IPS-20b (cell line): ENCODE results near the gene CAMK2N2.
"Not testable (repeated sequence)": the region's sequence is repeated elsewhere in the genome, so short reads cannot be mapped to it uniquely, and the experiment has no call there.

Experiments
- H3K27ac ChIP-seq: one replicate; pipeline ENCODE4 v1.5.1; 2013; ENCODE audit warnings: low read length
- H3K27me3 ChIP-seq: 2 replicates; pipeline ENCODE4 v1.6.1; 2013; ENCODE audit warnings: mild to moderate bottlenecking, low read length, inconsistent platforms; ENCODE audit not compliant: insufficient read depth
- H3K36me3 ChIP-seq: 2 replicates; pipeline ENCODE4 v1.6.1; 2013; ENCODE audit warnings: low read depth, mild to moderate bottlenecking, inconsistent platforms, low read length, moderate library complexity; ENCODE audit not compliant: insufficient read depth
- H3K4me1 ChIP-seq: 2 replicates; pipeline ENCODE4 v1.6.1; 2013; ENCODE audit warnings: mild to moderate bottlenecking, control low read depth, inconsistent platforms, low read length, moderate library complexity; ENCODE audit not compliant: insufficient read depth
- H3K4me3 ChIP-seq: 2 replicates; pipeline ENCODE4 v1.5.1; 2013; ENCODE audit warnings: mild to moderate bottlenecking, low read length, inconsistent platforms
- H3K9ac ChIP-seq: 2 replicates; pipeline ENCODE4 v1.6.1; 2013; ENCODE audit warnings: low read depth, mild to moderate bottlenecking, inconsistent platforms, low read length, moderate library complexity
- H3K9me3 ChIP-seq: 2 replicates; pipeline ENCODE4 v1.6.1; 2013; ENCODE audit warnings: mild to moderate bottlenecking, low read depth, low read length, inconsistent platforms; ENCODE audit not compliant: insufficient read depth

CAMK2N2 gene

DNA sequence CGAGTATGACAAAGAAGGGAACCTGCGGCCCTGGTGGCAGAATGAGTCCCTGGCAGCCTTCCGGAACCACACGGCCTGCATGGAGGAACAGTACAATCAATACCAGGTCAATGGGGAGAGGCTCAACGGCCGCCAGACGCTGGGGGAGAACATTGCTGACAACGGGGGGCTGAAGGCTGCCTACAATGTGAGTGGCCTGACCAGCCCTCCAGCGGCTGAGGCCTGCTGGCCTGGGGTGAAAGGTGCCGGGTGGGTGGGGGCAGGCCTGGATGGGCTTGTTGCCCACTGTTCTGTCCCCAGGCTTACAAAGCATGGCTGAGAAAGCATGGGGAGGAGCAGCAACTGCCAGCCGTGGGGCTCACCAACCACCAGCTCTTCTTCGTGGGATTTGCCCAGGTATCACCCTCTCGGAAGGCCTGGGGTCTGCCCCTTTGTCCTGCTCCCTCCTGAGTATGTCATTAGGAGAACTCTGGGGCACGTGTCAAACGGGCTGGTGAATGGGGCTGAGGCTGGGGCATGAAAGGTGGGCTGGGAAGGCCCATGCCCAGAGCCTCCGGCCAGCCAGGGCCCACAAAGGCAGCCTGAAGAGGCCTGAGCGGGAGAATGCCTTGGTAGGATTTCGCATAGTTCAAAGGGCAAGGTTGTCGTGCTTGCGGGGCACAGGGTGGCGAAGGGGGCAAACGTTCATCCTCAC lies 29.8 kb upstream of the CAMK2N2 start:
- Histone ChIP-seq H3K9me3 (no peaks in the 10 kb centered on the region), H3K27ac (no peak overlapping the region), H3K36me3 (no peaks in the 10 kb centered on the region), H3K9ac (no peak overlapping the region), H3K4me1 (no peaks in the 10 kb centered on the region), H3K4me3 (no peak overlapping the region), H3K27me3 (no peaks in the 10 kb centered on the region)

DNA sequence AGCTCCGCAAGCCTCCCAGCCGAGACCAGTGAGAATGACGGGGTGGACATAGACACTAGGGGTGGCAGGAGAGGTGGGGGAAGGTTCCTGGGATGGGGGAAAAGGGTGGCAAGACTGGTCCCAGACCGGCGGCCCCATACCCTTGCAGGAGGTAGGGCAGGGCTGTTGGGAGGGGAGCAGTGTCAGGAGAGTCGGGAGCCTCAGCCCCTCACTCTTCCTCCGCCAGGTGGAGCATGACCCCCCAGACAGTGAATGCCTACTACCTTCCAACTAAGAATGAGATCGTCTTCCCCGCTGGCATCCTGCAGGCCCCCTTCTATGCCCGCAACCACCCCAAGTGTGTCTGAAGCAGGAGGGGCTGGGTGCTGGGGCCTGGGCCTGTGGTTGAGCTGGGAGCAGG lies 29.0 kb upstream of the CAMK2N2 start:
- Histone ChIP-seq H3K9ac (no peak overlapping the region), H3K36me3 (no peaks in the 10 kb centered on the region), H3K4me1 (no peaks in the 10 kb centered on the region), H3K27me3 (no peaks in the 10 kb centered on the region), H3K9me3 (no peaks in the 10 kb centered on the region), H3K27ac (no peak overlapping the region), H3K4me3 (no peak overlapping the region)

- no peaks in the 10 kb centered on the region for H3K4me1 ChIP-seq
- no peak overlapping the region for H3K9ac ChIP-seq
- no peaks in the 10 kb centered on the region for H3K27me3 ChIP-seq
- H3K4me3 ChIP-seq = no peak overlapping the region
- no peaks in the 10 kb centered on the region for H3K36me3 ChIP-seq
- no peaks in the 10 kb centered on the region for H3K9me3 ChIP-seq
- no peak overlapping the region for H3K27ac ChIP-seq
Measured at GRCh38 chr3:184289426-184289938, 28.1 kb upstream of the CAMK2N2 start.

- no peaks in the 10 kb centered on the region for H3K4me1 ChIP-seq
- H3K27ac ChIP-seq = no peak overlapping the region
- H3K4me3 ChIP-seq = no peak overlapping the region
- H3K9ac ChIP-seq = no peak overlapping the region
- no peaks in the 10 kb centered on the region for H3K9me3 ChIP-seq
- H3K36me3 ChIP-seq = no peaks in the 10 kb centered on the region
- peaks cover 7% of the 10 kb centered on the region; the same call in 1 of the 2 replicates for H3K27me3 ChIP-seq
Measured at GRCh38 chr3:184284696-184285095, 23.3 kb upstream of the CAMK2N2 start.

DNA sequence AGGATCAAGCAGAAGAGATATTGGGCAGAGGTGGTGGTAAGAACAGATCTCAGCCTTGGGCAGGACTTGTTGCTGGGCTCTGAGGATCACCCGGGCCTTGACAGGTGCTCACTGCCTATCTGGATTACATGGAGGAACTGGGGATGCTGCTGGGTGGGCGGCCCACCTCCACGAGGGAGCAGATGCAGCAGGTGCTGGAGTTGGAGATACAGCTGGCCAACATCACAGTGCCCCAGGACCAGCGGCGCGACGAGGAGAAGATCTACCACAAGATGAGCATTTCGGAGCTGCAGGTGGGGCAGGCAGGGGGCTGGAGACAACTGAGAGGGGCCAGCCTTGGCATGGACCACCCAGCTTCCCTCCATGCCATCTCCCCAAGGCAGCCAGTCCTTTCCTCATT lies 22.3 kb upstream of the CAMK2N2 start:
- Histone ChIP-seq H3K36me3 (no peaks in the 10 kb centered on the region), H3K4me1 (no peaks in the 10 kb centered on the region), H3K27me3 (peaks cover 14% of the 10 kb centered on the region), H3K9ac (no peak overlapping the region), H3K9me3 (no peaks in the 10 kb centered on the region), H3K4me3 (no peak overlapping the region), H3K27ac (no peak overlapping the region)

GRCh38 chr3:184282941-184283340 lies 21.6 kb upstream of the CAMK2N2 start:
- Histone ChIP-seq H3K27ac (no peak overlapping the region), H3K9me3 (no peaks in the 10 kb centered on the region), H3K9ac (no peak overlapping the region), H3K36me3 (no peaks in the 10 kb centered on the region), H3K4me1 (no peaks in the 10 kb centered on the region), H3K4me3 (no peak overlapping the region), H3K27me3 (peaks cover 22% of the 10 kb centered on the region)

DNA sequence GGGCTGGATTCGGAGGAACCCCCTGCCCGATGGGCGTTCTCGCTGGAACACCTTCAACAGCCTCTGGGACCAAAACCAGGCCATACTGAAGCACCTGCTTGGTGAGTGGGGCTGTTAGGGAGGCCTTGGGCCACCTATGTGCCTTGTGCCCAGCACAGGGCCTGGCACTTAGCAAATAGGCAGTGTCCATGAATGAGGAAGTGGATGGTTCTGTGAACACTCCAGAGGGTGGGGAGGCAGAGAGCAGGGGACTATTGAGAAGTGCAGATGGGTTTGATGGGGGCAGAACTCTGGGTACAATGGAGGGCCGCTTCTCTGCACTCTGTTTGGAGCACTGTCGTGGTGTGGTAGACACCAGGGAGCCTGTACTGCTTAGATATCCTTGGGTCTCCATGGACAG lies 16.0 kb upstream of the CAMK2N2 start:
- H3K9me3 ChIP-seq = no peaks in the 10 kb centered on the region
- no peak overlapping the region for H3K9ac ChIP-seq
- no peaks in the 10 kb centered on the region for H3K4me1 ChIP-seq
- H3K27ac ChIP-seq = no peak overlapping the region
- H3K27me3 ChIP-seq = peaks cover 63% of the 10 kb centered on the region
- H3K4me3 ChIP-seq = no peak overlapping the region
- no peaks in the 10 kb centered on the region for H3K36me3 ChIP-seq

DNA sequence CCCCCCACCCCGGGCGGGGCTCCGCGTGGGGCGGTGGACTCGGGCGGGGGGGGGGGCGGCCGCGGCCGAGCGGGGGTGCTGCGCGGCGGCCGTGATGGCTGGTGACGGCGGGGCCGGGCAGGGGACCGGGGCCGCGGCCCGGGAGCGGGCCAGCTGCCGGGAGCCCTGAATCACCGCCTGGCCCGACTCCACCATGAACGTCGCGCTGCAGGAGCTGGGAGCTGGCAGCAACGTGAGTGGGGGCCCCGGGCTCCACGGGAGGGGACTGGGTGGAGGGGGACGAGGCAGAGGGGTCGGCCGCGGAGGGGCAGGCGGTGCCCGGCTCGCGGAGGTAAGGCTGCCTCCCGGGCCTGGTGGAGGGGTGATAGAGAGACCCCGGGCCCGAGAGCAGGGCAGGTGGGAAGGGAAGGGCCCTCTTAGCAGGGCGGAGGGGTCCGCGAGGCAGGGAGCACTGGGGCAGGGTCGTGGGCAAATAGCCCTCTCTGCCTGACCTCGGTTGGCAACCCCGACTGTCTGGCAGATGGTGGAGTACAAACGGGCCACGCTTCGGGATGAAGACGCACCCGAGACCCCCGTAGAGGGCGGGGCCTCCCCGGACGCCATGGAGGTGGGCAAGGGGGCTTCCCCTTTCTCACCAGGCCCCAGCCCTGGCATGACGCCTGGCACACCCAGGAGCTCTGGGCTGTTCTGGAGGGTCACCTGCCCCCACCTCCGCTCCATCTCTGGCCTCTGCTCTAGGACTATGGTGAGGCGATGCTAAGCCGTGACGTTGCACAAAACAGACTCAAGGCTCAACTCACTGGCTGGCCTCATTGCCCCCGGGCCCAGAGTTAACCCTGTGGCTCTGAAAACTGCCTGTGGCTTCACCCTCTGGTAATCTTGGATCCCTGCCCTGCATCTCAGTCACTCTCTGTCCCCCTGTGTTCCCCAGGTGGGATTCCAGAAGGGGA lies 14.9 kb upstream of the CAMK2N2 start, which contains the start of gene ECE2:
TSS of gene ECE2 (plus strand) at position 62 of the 950 bp plus-strand sequence. CDS start at position 194, 132 bp downstream.
- Histone ChIP-seq H3K9ac (no peak within 1 kb of the TSS), H3K27me3 (peaks cover 63% of the 10 kb centered on the region), H3K36me3 (no peaks in the 10 kb centered on the region), H3K4me1 (no peaks in the 10 kb centered on the region), H3K4me3 (peak within 1 kb of the TSS; percentile 53; the same call in 1 of the 2 replicates), H3K9me3 (no peaks in the 10 kb centered on the region), H3K27ac (no peak within 1 kb of the TSS)

GRCh38 chr3:184275381-184275701 lies 14.0 kb upstream of the CAMK2N2 start:
- peaks cover 62% of the 10 kb centered on the region for H3K27me3 ChIP-seq
- H3K4me1 ChIP-seq = no peaks in the 10 kb centered on the region
- no peaks in the 10 kb centered on the region for H3K36me3 ChIP-seq
- no peaks in the 10 kb centered on the region for H3K9me3 ChIP-seq
- no peak overlapping the region for H3K9ac ChIP-seq
- no peak overlapping the region for H3K27ac ChIP-seq
- H3K4me3 ChIP-seq = peak overlapping the region; percentile 53; the same call in 1 of the 2 replicates

- no peak overlapping the region for H3K4me3 ChIP-seq
- no peak overlapping the region for H3K27ac ChIP-seq
- no peaks in the 10 kb centered on the region for H3K9me3 ChIP-seq
- peaks cover 35% of the 10 kb centered on the region for H3K27me3 ChIP-seq
- H3K36me3 ChIP-seq = no peaks in the 10 kb centered on the region
- H3K9ac ChIP-seq = no peak overlapping the region
- H3K4me1 ChIP-seq = no peaks in the 10 kb centered on the region
Measured at GRCh38 chr3:184272269-184272668, 10.9 kb upstream of the CAMK2N2 start.

DNA sequence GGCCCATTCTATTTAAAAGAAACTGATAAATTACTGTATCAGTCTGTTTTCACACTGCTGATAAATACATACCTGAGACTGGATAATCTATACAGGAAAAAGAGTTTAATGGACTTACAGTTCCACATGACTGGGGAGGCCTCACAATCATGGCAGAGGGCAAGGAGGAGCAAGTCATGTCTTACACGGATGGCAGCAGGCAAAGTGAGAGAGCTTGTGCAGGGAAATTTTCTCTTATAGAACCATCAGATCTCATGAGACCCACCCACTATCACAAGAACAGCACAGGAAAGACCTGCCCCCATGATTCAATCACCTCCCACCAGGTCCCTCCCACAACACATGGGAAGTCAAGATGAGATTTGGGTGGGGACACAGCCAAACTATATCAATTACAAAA lies 5.9 kb upstream of the CAMK2N2 start:
- not testable (repeated sequence) for H3K27ac ChIP-seq, H3K9ac ChIP-seq, H3K36me3 ChIP-seq, H3K4me1 ChIP-seq, H3K9me3 ChIP-seq, H3K4me3 ChIP-seq
- H3K27me3 ChIP-seq = peaks cover 26% of the 10 kb centered on the region
